PC-9 (cell line): ENCODE results near the gene MANBA. TPM values are rescaled to one million over a fixed set of nuclear protein-coding genes. Genes with fewer than 3 reads are reported as not detected.

Experiments used
- BruUV-seq: library from RNA; stranded (reverse); fragments of 400-500 nt; replicated peaks from 2 replicates; lab custom pipeline; 2021; lab: Mats Ljungman, UMichigan
- CTCF ChIA-PET: fragments of 300-600 bp; sonication (Branson Sonifier 250); formaldehyde crosslinking; loops from one replicate; lab custom pipeline; 2022; ENCODE audit warnings: antibody characterized with exemption; lab: Charles Lee
- POLR2A ChIA-PET: fragments of 300-600 bp; sonication (Branson Sonifier 250); formaldehyde crosslinking; loops from one replicate; lab custom pipeline; 2022; ENCODE audit warnings: antibody characterized with exemption; ENCODE audit not compliant: unreplicated experiment; lab: Charles Lee
- DNase-seq, 2 experiments: peaks; one replicate each; pipeline versions ENCODE4 v3.0.0 to v3.0.0-alpha.2; 2015 to 2022; ENCODE audit warnings: mixed read lengths in 1 of 2
- H2AFZ ChIP-seq: fragments of 200-600 bp; sonication (generic); 2 replicates; pipeline ENCODE4 v1.8.1; 2017; ENCODE audit warnings: antibody characterized with exemption
- H3F3A ChIP-seq: fragments of 200-600 bp; sonication (generic); 2 replicates; pipeline ENCODE4 v1.8.1; 2017; ENCODE audit warnings: antibody characterized with exemption, mild to moderate bottlenecking, low read depth; ENCODE audit not compliant: insufficient read depth
- H3K27ac ChIP-seq: fragments of 200-600 bp; sonication (generic); 2 replicates; pipeline ENCODE4 v1.6.1; 2016; ENCODE audit warnings: mixed run types
- H3K27me3 ChIP-seq: fragments of 200-600 bp; sonication (generic); 2 replicates; pipeline ENCODE4 v1.6.1; 2016; ENCODE audit warnings: low read depth, mixed run types; ENCODE audit not compliant: insufficient read depth
- H3K36me3 ChIP-seq: fragments of 200-600 bp; sonication (generic); 2 replicates; pipeline ENCODE4 v1.6.1; 2016; ENCODE audit warnings: low read depth, mixed run types
- H3K4me1 ChIP-seq: fragments of 200-600 bp; sonication (generic); replicated peaks from 2 replicates; pipeline ENCODE4 v1.6.1; 2016; ENCODE audit warnings: mixed run types; ENCODE audit not compliant: insufficient read depth
- H3K4me2 ChIP-seq: fragments of 200-600 bp; sonication (generic); 2 replicates; pipeline ENCODE4 v1.6.1; 2017; ENCODE audit warnings: mixed run types
- H3K4me3 ChIP-seq: fragments of 200-600 bp; sonication (generic); 2 replicates; pipeline ENCODE4 v1.6.1; 2016; ENCODE audit warnings: mixed run types
- H3K79me2 ChIP-seq: fragments of 200-600 bp; sonication (generic); 2 replicates; pipeline ENCODE4 v1.6.1; 2017; ENCODE audit warnings: low read depth, mixed run types
- H3K9me2 ChIP-seq: fragments of 200-600 bp; sonication (generic); 2 replicates; pipeline ENCODE4 v1.8.1; 2017; ENCODE audit warnings: mild to moderate bottlenecking; ENCODE audit not compliant: insufficient read depth
- H3K9me3 ChIP-seq: fragments of 200-600 bp; sonication (generic); 2 replicates; pipeline ENCODE4 v1.8.1; 2016; ENCODE audit warnings: low read depth; ENCODE audit not compliant: insufficient read depth
- H4K20me1 ChIP-seq: fragments of 200-600 bp; sonication (generic); 2 replicates; pipeline ENCODE4 v1.8.1; 2017; ENCODE audit not compliant: insufficient read depth
- CTCF ChIP-seq: fragments of 200-600 bp; sonication (generic); conservative IDR thresholded peaks from 2 replicates; pipeline ENCODE4 v1.6.1; 2017; ENCODE audit warnings: mixed run types, antibody characterized with exemption, mild to moderate bottlenecking, moderate library complexity
- EZH2 ChIP-seq: fragments of 200-600 bp; sonication (generic); IDR thresholded peaks from 2 replicates; pipeline ENCODE4 v1.8.0; 2017; ENCODE audit warnings: antibody characterized with exemption, low read depth
- intact Hi-C: fragments of 100-400 bp; cut with micrococcal nuclease; formaldehyde crosslinking; loops from one replicate; pipeline ENCODE4 v1.10.0; 2022; ENCODE audit not compliant: unreplicated experiment
- total RNA-seq: library from RNA; stranded (reverse); gene quantifications from 2 replicates; pipeline ENCODE4 v1.2.3, GENCODE V29; 2021

MANBA gene
- total RNA-seq, 1 experiment from 2014 or later: 11.8 TPM

- Histone ChIP-seq H3K4me2 (no peak overlapping the region), H3K4me3 (no peak overlapping the region), H3F3A (no peaks in the 10 kb centered on the region), H3K4me1 (no peaks in the 10 kb centered on the region), H4K20me1 (no peaks in the 10 kb centered on the region), H3K79me2 (no peaks in the 10 kb centered on the region), H3K36me3 (peaks cover 4% of the 10 kb centered on the region; the same call in 1 of the 2 replicates), H3K9me2 (no peaks in the 10 kb centered on the region), H3K27me3 (no peaks in the 10 kb centered on the region), H2AFZ (no peak overlapping the region), H3K9me3 (no peaks in the 10 kb centered on the region), H3K27ac (no peak overlapping the region)
- ChIA-PET CTCF (no interaction called here), POLR2A (interaction anchor here (0.6 kb wide), 1 partner anchor 398 kb away, joined by 5 read pairs; no protein-coding TSS in a partner anchor)
- no peak for DNase-seq
- no TSS peak for BruUV-seq
- no peak for TF ChIP-seq EZH2
- no peak for TF ChIP-seq CTCF
- intact Hi-C loops: no loop called here
Measured at GRCh38 chr4:102599455-102599854, 161.3 kb downstream of the MANBA start.

GRCh38 chr4:102598762-102599374, 161.9 kb downstream of the MANBA start:
- no peaks in the 10 kb centered on the region for H3K79me2 ChIP-seq
- ChIA-PET POLR2A (no interaction called here), CTCF (no interaction called here)
- no peak overlapping the region for H2AFZ ChIP-seq
- no peaks in the 10 kb centered on the region for H3K9me2 ChIP-seq
- no peaks in the 10 kb centered on the region for H4K20me1 ChIP-seq
- no peak overlapping the region for H3K4me2 ChIP-seq
- H3K4me1 ChIP-seq: 0 out of 2 replicates have a peak, but pooled peaks cover 4% of the 10 kb centered on the region
- no peak for DNase-seq
- H3K9me3 ChIP-seq: no peaks in the 10 kb centered on the region
- TF ChIP-seq CTCF (no peak), EZH2 (no peak)
- H3F3A ChIP-seq: no peaks in the 10 kb centered on the region
- BruUV-seq: no TSS peak
- no peak overlapping the region for H3K27ac ChIP-seq
- no peaks in the 10 kb centered on the region for H3K27me3 ChIP-seq
- H3K4me3 ChIP-seq: no peak overlapping the region
- peaks cover 4% of the 10 kb centered on the region; the same call in 1 of the 2 replicates for H3K36me3 ChIP-seq
- intact Hi-C loops: no loop called here

- H3K4me1 ChIP-seq: 0 out of 2 replicates have a peak, but pooled peaks cover 8% of the 10 kb centered on the region
- no peaks in the 10 kb centered on the region for H4K20me1 ChIP-seq
- TF ChIP-seq EZH2: no peak
- no peak for TF ChIP-seq CTCF
- intact Hi-C loops: no loop called here
- ChIA-PET POLR2A (no interaction called here), CTCF (no interaction called here)
- no peak overlapping the region for H3K4me3 ChIP-seq
- H3F3A ChIP-seq: no peaks in the 10 kb centered on the region
- no peak for DNase-seq
- H2AFZ ChIP-seq: no peak overlapping the region
- no peaks in the 10 kb centered on the region for H3K9me2 ChIP-seq
- H3K27ac ChIP-seq: no peak overlapping the region
- H3K4me2 ChIP-seq: no peak overlapping the region
- no peaks in the 10 kb centered on the region for H3K9me3 ChIP-seq
- no peaks in the 10 kb centered on the region for H3K79me2 ChIP-seq
- no TSS peak for BruUV-seq
- peaks cover 4% of the 10 kb centered on the region; the same call in 1 of the 2 replicates for H3K36me3 ChIP-seq
- no peaks in the 10 kb centered on the region for H3K27me3 ChIP-seq
Measured at GRCh38 chr4:102598086-102598761, 162.5 kb downstream of the MANBA start.
